Occipital lobe (tissue), 2 donors: ENCODE results near the gene MBOAT2. TPM values are rescaled to one million over a fixed set of nuclear protein-coding genes. Genes with fewer than 3 reads are reported as not detected.
"Not testable (repeated sequence)": the region's sequence is repeated elsewhere in the genome, so short reads cannot be mapped to it uniquely, and the experiment has no call there.

Experiments used
- DNase-seq: peaks from one replicate; lab custom pipeline; 2025; lab: John Stamatoyannopoulos, UW
- total RNA-seq: library from RNA; depleted of rRNA; stranded (reverse); fragments of >200 nt; gene quantifications from one replicate; pipeline ENCODE4 v1.2.3, GENCODE V29; 2014

Gene MBOAT2
- total RNA-seq, 1 donor from 2014 or later = 189 TPM

DNA sequence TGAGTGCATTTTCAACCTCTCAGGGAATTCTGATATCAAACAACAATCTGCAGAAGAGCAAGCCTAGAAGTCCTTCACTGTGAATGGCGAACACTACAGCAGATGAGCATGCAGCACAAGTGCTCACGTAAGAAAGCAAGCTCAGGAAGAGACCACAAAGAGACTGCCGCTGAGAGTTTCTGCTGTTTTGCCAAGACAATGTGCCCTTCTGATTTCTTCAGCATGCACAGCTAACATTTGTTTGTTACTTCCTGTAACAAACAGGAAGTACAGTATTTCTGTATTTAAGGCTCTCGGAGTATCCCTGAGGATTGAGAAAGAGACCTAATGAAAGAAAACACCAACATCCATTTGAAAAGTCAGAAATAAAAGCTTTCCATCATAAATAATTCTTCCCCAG lies 45.9 kb downstream of the MBOAT2 start:
- DNase-seq = no peak

DNA sequence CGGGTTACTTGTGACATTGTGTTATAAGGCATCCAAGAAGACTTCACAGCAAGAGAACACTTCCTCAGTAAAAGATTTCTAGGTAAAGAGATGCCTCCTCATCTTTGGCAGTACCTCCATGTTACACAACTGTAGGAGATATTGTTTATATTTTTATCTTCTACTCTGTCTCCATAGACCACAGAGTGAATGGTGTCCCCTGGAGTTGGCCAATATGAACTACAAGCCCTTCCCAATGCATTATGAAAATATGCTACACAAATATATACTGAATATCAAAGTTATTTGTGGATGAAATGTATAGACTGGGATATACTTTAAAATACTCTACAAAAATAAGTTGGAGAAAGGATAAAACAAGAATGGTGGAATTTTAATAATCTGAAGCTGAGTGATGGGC lies 46.7 kb downstream of the MBOAT2 start:
- no peak for DNase-seq

DNA sequence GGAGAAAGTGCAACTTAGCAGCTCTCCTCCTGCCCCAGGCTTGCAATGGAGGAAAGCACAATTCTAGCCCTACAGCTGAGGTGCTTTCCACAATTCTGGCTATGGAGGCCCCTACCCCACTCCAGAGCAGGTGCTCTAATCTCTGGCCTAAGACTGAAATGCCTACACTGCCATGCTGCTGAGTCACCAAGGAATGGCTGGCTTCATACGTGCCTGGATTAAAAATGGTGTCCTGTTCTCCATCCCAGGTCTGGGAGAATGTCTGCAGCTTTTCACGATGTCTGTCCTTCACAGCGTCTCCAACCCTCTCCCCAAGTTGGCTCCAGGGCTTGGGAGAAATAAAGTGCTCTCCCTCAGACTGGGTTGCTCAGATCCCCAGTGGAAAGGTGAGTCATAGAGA lies 48.5 kb downstream of the MBOAT2 start:
- no peak for DNase-seq

DNA sequence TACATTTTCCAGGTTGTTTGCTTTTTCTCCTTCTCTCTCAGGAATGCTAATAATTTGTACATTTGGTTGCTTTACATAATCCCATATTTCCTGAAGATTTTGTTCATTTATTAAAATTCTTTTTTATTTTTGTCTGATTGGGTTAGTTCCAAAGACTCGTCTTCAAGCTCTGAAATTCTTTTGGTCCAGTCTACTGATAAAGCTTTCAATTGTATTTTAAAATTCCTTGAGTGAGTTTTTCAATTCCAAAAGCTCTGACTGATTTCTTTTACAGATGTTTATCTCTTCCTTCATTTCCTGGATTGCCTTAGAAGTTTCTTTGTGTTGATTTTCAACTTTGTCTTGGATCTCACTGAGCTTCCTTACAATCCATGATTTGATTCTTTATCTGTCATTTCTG lies 50.0 kb downstream of the MBOAT2 start:
- DNase-seq = no peak

DNA sequence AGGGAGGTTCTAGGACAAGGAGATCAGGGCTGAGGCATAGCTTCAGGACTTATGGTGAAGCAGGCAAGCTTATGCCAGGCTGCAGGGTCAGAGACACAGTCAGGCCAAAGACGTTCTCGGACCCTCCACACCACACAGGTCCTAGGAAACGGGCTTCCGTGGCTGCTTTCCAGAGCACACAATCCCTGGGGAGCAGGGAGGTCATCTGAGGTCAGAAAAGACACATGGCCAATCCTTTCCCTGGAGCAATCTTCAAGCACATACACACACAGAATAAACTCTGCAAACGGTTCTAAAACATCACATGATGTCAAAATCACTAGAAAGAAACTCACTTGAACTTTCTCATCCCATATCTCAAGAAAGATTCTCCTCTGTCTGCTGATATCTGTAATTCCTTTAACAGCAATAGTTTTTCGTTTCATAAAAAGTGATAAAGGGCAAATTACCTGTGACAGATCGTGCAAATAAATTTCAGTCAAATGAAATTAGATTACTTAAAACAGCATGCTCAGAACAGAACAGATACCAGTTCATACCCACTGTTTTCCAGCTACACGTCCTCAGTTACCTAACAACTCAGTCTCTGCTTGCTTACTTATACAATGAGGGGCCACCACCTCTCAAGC lies 63.9 kb downstream of the MBOAT2 start:
- DNase-seq = no peak

DNA sequence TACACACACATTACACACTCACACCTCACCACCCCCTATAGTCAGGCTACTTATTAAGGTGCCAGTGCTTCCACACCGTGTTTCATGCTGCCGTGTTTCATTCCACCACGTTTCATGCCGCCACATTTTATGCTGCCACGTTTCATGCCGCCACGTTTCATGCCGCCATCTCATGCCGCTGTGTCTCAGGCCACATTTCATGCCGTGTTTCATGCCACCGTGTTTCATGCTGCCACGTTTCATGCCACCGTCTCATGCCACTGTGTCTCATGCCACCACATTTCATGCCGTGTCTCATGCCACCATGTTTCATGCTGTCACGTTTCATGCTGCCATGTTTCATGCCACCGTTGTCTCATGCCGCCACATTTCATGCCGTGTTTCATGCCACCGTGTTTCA lies 65.1 kb downstream of the MBOAT2 start:
- no peak for DNase-seq

DNA sequence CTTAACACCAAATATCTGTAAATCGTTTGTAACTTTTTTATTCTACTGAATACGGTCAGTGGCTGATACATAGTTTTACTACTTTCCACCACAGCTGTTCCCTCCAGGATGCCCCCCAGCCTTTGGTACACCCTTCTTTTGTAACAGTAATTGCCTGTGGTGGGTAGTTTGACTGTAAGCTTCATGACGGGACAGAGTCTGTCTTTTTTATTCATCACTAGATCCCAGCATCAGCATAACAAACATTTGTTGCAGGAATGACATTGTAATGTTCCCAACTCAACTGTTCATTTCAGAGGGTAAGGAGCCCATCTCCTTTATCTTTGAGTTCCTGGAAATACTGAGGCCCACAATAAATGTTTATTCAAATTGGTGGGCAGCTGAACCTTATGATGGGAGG lies 67.5 kb downstream of the MBOAT2 start:
- no peak for DNase-seq

DNA sequence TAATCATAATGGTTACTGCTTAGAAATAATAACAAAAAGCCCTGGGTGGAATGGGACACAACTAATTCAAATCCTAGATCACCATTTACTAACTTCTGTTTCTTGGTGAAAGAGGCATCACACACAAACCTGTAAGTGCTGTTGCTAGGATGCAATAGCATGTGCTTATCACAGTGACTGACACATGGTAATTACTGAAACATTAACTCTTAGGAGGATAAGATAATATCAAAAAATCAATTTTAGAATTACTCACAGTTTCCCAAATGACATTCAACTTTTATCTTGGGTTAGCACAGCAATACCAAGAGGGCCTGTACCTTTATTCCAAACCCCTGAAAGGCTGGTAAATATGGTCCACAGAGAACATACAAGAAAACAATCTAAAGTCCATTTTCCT lies 69.1 kb downstream of the MBOAT2 start:
- DNase-seq = no peak

DNA sequence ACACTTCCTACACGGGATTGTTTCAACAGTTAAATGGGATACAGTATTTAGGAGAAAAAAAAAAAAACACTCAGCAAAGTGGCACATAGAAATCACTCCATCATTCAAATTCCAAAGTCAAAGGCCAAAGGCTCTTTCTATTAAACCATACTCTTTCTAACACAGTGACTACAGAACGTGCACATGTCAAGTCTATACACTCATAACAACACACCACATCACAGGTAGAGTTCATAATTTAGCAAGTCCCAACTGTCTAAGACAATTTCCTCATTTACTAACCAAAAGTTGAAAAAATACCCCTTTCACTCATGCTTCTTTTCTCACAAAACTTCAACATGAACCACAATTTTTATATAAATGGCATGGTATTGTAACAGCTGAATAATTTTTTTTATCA lies 70.8 kb downstream of the MBOAT2 start:
- DNase-seq = no peak

DNA sequence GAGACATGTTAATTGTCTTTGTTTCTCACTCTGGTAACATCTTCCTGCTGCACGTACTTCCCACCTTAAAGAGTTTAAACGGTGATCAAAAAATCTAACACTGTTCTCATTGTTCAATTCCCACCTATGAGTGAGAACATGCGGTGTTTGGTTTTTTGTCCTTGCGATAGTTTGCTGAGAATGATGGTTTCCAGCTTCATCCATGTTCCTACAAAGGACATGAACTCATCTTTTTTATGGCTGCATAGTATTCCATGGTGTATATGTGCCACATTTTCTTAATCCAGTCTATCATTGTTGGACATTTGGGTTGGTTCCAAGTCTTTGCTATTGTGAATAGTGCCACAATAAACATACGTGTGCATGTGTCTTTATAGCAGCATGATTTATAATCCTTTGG lies 73.3 kb downstream of the MBOAT2 start:
- not testable (repeated sequence) for DNase-seq

DNA sequence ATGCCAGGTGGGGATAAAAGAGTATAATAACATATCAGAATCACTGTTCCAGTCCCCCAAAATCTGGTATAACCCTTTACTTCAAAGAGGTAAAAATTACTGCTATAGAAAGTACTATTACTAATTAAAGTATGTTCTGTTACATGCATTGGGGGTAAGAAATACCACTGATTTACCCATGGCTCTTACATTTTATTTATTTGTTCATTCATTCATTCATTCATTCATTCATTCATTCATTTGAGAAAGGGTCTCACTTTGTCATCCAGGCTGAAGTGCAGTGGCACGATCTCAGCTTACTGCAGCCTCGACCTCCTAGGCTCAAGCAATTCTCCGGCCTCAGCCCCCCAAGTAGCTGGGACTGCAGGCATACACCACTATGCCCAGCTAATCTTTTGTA lies 74.4 kb downstream of the MBOAT2 start:
- DNase-seq = no peak

DNA sequence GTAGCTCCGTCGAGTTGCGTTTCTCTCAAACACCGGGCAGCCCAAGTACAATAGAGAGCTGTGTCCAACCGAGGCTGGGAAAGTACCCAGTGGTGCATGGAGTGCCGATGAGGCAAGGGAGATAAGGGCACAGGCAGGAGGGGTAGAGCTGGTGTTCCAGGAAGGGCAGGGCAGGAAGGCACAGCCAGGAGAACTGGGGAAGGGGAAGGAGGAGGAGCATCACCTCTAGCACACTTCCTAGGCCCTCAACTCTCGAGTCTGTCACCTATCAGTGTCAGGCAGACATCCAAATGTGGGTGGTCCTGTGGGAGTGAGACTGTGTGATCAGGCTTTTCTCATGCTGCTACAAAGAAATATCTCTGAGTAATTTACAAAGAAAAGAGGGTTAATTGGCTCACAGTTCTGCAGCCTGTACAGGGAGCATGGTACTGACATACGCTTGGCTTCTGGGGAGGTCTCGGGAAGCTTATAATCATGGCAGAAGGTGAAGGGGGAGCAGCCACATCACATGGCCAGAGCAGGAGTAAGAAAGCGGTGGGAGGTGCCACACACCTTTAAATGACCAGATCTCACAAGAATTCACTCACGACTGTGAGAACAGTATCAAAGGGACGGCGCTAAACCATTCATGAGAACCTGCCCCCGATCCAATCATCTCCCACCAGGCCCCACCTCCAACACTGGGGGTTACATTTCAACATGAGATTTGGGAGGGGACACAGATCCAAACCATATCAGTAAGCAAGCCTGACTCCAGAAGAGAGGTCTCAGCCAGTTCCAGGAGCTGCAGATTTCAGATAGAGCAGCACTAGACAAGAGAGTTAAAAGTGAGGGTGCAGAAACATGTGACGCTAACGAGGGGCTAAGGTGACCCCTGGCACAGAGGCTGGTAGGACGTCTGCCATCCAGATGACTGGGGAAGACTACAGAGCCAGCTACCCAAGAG lies 75.7 kb downstream of the MBOAT2 start:
- peak; percentile 31 for DNase-seq

DNA sequence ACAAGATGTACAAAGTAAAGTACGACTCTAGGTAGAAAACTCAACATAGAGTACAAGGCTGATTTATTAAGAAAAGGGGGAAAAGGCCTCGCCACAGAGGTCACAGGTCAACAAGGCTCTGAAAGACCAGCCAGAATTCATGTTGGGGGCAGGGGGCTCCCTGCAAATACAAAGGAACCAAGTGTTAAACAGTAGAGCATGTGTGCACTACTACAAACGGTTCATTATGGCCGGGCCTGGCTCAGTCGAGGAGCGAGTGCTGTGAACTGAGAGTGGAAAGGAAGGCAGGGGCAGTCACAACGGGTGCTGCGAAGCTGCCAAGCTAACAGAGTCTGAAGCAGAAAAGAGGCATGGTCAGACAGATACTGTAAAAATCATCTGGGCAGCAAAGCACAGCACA lies 77.1 kb downstream of the MBOAT2 start:
- peak; percentile 69 for DNase-seq

DNA sequence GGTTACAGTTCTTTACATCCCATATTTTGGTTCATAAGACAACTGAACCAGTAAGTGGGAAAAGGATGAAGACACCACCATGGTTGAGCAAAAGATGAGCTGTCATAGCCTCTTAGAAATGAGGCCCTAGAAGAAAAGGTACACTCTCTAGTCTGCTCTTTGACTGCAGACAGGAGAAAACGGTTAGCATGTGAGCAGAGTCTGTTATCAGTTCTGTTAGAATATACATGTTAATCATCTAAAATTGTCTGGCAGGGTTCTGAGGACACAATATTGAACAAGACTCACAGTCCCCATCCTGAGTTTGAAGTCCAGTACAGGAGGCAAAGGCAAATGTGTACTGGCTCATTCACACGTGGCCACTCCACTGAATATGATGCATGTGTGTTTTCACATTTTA lies 78.1 kb downstream of the MBOAT2 start:
- DNase-seq = no peak

DNA sequence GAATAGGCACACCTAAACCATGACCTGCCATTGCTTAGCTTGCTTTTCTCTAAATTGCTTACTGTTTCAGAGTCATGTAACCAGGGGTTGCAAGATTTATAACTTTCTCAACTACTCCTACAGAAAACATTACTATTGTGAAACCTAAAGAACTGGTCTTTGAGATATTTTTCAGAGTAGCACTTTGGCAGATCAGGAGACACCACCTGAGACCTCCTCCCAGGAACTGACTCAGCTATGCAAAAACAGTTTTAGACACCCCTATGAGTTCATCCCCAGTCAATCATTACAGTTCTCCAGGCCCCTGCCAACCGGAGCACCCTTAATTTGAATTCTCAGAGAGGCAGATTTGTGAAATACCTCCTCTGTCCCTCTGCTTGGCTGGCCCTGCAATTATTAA lies 80.3 kb downstream of the MBOAT2 start:
- DNase-seq = no peak

DNA sequence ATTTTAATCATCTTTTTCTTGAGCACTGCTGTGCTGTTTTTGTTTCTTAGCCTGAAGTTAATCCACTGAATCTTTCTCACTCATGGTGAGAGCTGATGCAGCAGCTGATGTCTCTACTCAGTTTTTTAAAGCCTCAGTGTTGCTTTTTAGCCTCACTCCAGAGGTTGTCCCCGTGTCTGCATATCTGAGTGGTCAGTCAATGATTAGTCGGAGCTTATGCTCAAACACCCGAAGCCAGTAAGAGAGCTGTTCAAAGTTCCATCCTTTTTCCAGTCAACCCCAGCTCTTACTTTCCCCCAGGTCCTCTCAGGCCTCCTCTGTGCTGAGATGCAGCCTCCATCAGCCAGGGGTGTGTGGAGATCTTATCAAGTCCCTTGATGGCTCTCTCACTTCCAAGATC lies 81.1 kb downstream of the MBOAT2 start:
- DNase-seq = no peak

DNA sequence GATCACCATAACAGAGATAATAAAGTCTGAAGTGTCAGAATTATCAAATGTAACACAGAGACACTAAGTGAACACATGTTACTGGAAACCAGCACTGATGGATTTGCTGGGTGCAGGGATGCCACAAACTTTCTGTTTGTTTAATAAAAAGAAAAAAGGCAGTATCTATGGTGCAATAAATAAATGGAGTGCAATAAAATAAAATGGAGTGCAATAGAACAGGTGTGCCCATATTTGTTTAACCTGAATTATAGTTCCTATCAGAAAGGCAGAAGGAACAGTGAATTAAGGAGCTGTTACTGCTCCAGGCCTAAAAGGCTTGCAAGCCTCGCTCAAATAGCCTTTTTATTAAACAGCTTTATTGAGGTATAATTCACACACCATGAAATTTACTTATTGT lies 85.1 kb downstream of the MBOAT2 start:
- no peak for DNase-seq

DNA sequence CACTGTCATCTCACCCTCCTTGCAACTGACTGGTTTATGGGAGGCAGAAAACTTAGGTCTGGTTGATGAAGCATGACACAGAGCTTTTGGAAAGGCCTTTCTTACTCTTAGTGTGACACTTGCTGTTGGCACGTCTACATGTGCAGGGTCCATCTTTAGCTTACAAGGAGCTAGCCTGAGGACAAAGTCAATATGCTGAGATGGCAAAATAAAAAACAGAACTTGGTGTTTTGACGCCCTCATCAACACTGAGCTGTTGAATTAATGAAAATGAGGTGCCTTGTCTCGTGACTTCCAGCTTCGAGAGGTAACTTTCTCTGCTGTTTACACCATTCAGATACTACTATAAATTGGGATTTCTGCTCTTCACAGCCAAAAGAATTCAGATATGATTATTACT lies 87.5 kb downstream of the MBOAT2 start:
- no peak for DNase-seq

DNA sequence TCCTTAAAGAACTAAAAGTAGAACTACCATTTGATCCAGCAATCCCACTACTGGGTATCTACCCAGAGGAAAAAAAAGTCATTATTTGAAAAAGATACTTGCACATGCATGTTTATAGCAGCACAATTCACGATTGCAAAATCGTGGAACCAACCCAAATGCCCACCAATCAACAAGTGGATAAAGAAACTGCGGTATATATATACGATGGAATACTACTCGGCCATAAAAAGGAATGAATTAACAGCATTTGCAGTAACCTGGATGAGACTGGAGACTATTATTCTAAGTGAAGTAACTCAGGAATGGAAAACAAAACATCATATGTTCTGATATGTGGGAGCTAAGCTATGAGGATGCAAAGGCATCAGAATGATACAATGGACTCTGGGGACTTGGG lies 89.7 kb downstream of the MBOAT2 start:
- DNase-seq = not testable (repeated sequence)

DNA sequence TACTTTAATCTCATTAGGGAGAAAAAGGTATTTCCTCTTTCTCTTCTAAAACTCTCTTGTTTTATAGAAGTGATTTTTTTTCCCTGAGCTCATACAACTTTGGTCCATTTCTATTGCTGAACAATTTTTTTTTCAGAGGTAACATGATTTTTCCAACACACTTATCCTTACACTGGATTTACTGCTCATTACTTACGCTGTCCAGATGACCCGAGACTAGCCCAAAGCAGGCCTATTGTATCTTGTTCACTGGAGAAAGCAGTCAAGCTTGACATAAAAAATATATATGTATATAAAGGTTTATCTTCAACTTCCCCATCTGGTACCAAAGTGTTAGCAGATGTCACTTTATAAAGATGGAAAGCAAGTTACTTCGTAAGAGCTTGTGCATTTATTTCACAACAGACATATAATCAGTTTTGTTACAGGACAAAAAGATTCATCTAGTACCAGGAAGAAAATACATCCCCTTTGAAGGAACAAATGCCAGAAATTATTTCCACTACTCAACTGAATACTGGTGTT lies 95.7 kb downstream of the MBOAT2 start:
- DNase-seq = no peak

DNA sequence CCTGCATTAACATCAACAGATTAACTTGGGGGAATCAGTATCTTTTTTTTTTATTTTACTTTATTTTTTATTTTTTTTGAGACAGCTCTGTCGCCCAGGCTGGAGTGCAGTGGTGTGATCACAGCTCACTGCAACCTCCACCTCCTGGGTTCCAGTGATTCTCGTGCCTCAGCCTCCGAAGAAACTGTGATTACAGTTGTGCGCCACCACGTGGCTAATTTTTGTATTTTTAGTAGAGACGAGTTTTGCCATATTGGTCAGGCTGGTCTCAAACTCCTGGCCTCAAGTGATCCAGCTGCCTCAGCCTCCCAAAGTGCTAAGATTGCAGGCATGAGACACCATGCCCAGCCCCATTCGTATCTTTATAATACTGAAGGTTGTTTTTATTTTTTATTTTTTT lies 99.6 kb downstream of the MBOAT2 start:
- DNase-seq = not testable (repeated sequence)

DNA sequence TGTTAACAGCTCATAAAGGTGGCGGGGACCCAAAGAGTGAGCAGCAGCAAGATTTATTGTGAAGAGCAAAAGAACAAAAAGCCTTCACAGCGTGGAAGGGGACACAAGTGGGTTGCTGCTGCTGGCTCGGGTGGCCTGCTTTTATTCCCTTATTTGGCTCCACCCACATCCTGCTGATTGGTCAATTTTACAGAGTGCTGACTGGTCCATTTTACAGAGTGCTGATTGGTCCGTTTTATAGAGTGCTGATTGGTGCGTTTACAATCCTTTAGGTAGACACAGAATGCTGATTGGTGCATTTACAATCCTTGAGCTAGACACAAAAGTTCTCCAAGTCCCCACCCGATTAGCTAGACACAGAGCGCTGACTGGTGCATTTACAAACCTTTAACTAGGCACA lies 100.7 kb downstream of the MBOAT2 start:
- DNase-seq = not testable (repeated sequence)

DNA sequence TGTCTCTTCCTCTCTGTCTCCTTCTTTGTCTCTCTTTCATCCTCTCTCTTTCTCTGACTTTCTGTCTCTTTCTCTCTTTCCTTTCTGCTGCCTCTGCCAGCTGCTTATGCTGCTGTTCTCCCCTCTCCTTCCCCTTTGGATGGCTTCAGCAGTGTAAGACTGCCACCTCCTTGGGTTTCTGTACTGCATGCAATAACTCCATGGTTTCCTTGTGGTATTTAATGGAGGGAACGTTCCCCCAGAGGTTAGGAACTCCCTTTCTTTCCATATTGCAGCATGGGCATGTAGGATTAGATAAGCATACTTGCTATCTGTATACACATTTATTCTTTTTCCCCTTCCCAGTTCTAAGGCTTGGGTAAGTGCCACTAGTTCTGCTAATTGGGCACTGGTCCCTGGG lies 106.3 kb downstream of the MBOAT2 start:
- DNase-seq = not testable (repeated sequence)
